WTC11 (cell line): ENCODE results near the gene GPR151.

Experiments
- CTCF ChIP-seq: fragments of 200-600 bp; IDR thresholded peaks from 2 replicates; pipeline ENCODE4 v1.8.0; 2022; ENCODE audit warnings: antibody characterized with exemption
- ESRRA ChIP-seq: sonication (generic); formaldehyde crosslinking; IDR thresholded peaks from 2 replicates; pipeline ENCODE4 v1.8.1; 2022; ENCODE audit warnings: mild to moderate bottlenecking, missing genetic modification reagents, borderline replicate concordance
- ETV6 ChIP-seq: sonication (generic); formaldehyde crosslinking; IDR thresholded peaks from 2 replicates; pipeline ENCODE4 v1.8.1; 2022; ENCODE audit warnings: mild to moderate bottlenecking, missing genetic modification reagents
- FOXP1 ChIP-seq: sonication (generic); formaldehyde crosslinking; IDR thresholded peaks from 2 replicates; pipeline ENCODE4 v1.8.0; 2022; ENCODE audit warnings: missing genetic modification reagents, mild to moderate bottlenecking, moderate library complexity, borderline replicate concordance
- GRHL2 ChIP-seq: fragments of 250-450 bp; sonication (Bioruptor Pico); IDR thresholded peaks from 2 replicates; pipeline ENCODE4 v1.8.0; 2022; ENCODE audit warnings: mild to moderate bottlenecking, moderate library complexity; ENCODE audit not compliant: insufficient replicate concordance, severe bottlenecking
- NFE2L1 ChIP-seq: sonication (generic); formaldehyde crosslinking; IDR thresholded peaks from 2 replicates; pipeline ENCODE4 v1.8.1; 2023; ENCODE audit warnings: missing genetic modification reagents
- NR2C2 ChIP-seq: sonication (generic); formaldehyde crosslinking; IDR thresholded peaks from 2 replicates; pipeline ENCODE4 v1.8.0; 2022; ENCODE audit warnings: mild to moderate bottlenecking, missing genetic modification reagents
- SMAD4 ChIP-seq: sonication (generic); formaldehyde crosslinking; IDR thresholded peaks from 2 replicates; pipeline ENCODE4 v1.8.0; 2022; ENCODE audit warnings: mild to moderate bottlenecking, missing genetic modification reagents
- SP1 ChIP-seq: sonication (generic); formaldehyde crosslinking; conservative IDR thresholded peaks from 2 replicates; pipeline ENCODE4 v1.8.1; 2022; ENCODE audit warnings: missing genetic modification reagents
- USF1 ChIP-seq: sonication (generic); formaldehyde crosslinking; IDR thresholded peaks from 2 replicates; pipeline ENCODE4 v1.8.0; 2022; ENCODE audit warnings: mild to moderate bottlenecking, missing genetic modification reagents
- TF ChIP-seq, protein P1 (sequence below): sonication (generic); formaldehyde crosslinking; IDR thresholded peaks from 2 replicates; pipeline ENCODE4 v1.8.0; 2022; ENCODE audit warnings: mild to moderate bottlenecking, missing genetic modification reagents
- TF ChIP-seq, protein P2 (sequence below): sonication (generic); formaldehyde crosslinking; conservative IDR thresholded peaks from 2 replicates; pipeline ENCODE4 v1.8.1; 2022; ENCODE audit warnings: mild to moderate bottlenecking, missing genetic modification reagents
- TF ChIP-seq, protein P3 (sequence below): sonication (generic); formaldehyde crosslinking; IDR thresholded peaks from 2 replicates; pipeline ENCODE4 v1.8.1; 2022; ENCODE audit warnings: mild to moderate bottlenecking, missing genetic modification reagents, moderate library complexity, borderline replicate concordance

DNA sequence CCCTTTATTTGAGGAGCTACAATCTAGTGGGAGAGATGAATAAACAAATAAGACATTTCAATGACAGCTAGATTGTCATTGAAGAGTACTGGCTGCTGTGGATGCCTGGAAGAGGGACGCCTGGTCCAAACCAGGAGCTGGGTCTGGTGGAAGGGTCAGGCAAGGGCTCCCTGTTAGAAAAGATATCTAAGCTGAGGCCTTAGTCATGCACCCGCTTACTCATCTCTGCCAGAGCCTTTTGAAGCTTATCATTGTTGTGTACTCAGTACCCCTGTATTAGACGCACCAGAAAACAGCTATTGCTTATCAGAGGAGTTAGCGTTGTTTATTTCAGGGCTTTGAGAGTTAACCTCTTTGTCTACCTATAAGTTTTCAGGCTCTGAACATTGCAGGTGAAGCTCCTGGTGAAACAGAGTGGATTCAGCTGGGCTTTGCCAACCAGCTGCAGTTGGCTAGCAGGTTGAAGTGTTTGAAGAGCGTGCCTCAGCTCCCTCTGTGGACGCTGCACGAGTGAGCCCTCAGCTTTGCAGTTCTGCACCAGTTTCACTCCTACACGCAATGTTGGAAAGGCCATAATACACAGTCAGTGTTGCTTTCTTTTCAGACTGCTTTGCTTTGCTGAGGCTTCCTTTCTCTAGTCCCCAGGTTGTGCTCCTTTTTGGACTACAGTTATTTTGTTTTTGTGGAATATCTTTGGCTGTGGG is 5.6 kb upstream of the GPR151 start:
- TF ChIP-seq SP1 = no peak
- no peak for TF ChIP-seq CTCF
- no peak for TF ChIP-seq NR2C2
- TF ChIP-seq, protein P1, sequence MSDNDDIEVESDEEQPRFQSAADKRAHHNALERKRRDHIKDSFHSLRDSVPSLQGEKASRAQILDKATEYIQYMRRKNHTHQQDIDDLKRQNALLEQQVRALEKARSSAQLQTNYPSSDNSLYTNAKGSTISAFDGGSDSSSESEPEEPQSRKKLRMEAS = no peak
- no peak for TF ChIP-seq USF1
- no peak for TF ChIP-seq SMAD4 (CRISPR knock-in tag)
- no peak for TF ChIP-seq FOXP1 (CRISPR knock-in tag)
- no peak for TF ChIP-seq NFE2L1 (CRISPR knock-in tag)
- TF ChIP-seq, protein P2, sequence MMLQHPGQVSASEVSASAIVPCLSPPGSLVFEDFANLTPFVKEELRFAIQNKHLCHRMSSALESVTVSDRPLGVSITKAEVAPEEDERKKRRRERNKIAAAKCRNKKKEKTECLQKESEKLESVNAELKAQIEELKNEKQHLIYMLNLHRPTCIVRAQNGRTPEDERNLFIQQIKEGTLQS (CRISPR knock-in tag) = no peak
- TF ChIP-seq ETV6 = no peak
- TF ChIP-seq ESRRA (CRISPR knock-in tag) = no peak
- TF ChIP-seq, protein P3, sequence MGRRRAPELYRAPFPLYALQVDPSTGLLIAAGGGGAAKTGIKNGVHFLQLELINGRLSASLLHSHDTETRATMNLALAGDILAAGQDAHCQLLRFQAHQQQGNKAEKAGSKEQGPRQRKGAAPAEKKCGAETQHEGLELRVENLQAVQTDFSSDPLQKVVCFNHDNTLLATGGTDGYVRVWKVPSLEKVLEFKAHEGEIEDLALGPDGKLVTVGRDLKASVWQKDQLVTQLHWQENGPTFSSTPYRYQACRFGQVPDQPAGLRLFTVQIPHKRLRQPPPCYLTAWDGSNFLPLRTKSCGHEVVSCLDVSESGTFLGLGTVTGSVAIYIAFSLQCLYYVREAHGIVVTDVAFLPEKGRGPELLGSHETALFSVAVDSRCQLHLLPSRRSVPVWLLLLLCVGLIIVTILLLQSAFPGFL (CRISPR knock-in tag) = no peak
- no peak for TF ChIP-seq GRHL2 (CRISPR knock-in tag)
